IPS-15b (cell line): ENCODE results near the gene EPHB3.

Experiments used
- H3K27me3 ChIP-seq: one replicate; pipeline ENCODE4 v1.6.1; 2013; ENCODE audit warnings: low read length; ENCODE audit not compliant: control insufficient read depth, insufficient read depth
- H3K36me3 ChIP-seq: one replicate; pipeline ENCODE4 v1.6.1; 2013; ENCODE audit warnings: low read length; ENCODE audit not compliant: control insufficient read depth, insufficient read depth
- H3K4me1 ChIP-seq: one replicate; pipeline ENCODE4 v1.6.1; 2013; ENCODE audit warnings: mild to moderate bottlenecking, low read length; ENCODE audit not compliant: control insufficient read depth, insufficient read depth
- H3K4me3 ChIP-seq: one replicate; pipeline ENCODE4 v1.5.1; 2013; ENCODE audit warnings: low read depth, low read length
- H3K9ac ChIP-seq: one replicate; pipeline ENCODE4 v1.6.1; 2013; ENCODE audit warnings: low read depth, mild to moderate bottlenecking, low read length
- H3K9me3 ChIP-seq: one replicate; pipeline ENCODE4 v1.6.1; 2013; ENCODE audit warnings: mild to moderate bottlenecking, low read length; ENCODE audit not compliant: control insufficient read depth, insufficient read depth

The EPHB3 gene

DNA sequence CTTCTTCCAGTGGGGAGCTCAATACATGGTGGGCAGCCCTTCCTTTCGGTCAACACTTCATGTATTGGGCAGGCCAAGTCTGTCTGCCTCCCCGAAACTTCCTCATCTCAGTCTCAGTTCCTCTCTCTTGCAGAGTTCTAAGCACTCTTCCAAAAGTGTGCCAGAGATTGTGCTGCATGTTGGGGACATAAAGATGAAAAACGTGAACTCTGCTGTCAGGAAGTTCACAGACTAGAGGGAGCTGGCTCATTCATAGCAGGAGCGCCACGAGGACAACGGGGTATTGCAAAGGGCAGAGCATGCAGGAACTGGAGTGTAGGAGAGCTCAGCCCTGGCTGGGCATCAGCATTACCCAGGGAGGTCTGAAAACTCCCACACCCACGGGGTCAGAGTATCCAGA is 15.3 kb upstream of the EPHB3 start:
- Histone ChIP-seq H3K9me3 (no peaks in the 10 kb centered on the region), H3K4me3 (no peak overlapping the region), H3K27me3 (peaks cover 15% of the 10 kb centered on the region), H3K36me3 (no peaks in the 10 kb centered on the region), H3K9ac (no peak overlapping the region), H3K4me1 (peaks cover 5% of the 10 kb centered on the region)

GRCh38 chr3:184549796-184550577 is 11.6 kb upstream of the EPHB3 start:
- no peaks in the 10 kb centered on the region for H3K4me1 ChIP-seq
- H3K36me3 ChIP-seq: no peaks in the 10 kb centered on the region
- no peak overlapping the region for H3K4me3 ChIP-seq
- no peak overlapping the region for H3K9ac ChIP-seq
- H3K27me3 ChIP-seq: peaks cover 13% of the 10 kb centered on the region
- H3K9me3 ChIP-seq: no peaks in the 10 kb centered on the region

DNA sequence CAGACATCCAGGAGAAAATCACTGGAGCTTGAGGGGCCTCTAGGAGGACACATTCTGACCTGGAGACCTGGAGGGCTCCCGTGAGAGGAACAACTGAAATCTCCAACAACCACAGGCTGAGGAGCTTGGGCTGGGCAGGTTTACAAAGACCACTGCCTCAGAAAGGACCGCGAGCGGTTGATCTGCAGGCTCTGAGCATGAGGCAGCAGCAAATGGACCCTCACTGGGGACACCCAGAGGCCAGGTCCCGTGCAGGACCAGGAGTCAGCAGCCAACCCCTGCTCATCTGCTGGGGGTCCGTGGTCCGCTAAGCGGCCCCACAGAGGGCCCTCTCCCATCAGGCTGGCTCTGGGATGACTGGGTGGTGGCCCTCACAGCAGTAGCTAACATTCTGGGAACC is 10.5 kb upstream of the EPHB3 start:
- Histone ChIP-seq H3K4me3 (no peak overlapping the region), H3K9ac (no peak overlapping the region), H3K27me3 (peaks cover 15% of the 10 kb centered on the region), H3K4me1 (no peaks in the 10 kb centered on the region), H3K9me3 (no peaks in the 10 kb centered on the region), H3K36me3 (no peaks in the 10 kb centered on the region)

DNA sequence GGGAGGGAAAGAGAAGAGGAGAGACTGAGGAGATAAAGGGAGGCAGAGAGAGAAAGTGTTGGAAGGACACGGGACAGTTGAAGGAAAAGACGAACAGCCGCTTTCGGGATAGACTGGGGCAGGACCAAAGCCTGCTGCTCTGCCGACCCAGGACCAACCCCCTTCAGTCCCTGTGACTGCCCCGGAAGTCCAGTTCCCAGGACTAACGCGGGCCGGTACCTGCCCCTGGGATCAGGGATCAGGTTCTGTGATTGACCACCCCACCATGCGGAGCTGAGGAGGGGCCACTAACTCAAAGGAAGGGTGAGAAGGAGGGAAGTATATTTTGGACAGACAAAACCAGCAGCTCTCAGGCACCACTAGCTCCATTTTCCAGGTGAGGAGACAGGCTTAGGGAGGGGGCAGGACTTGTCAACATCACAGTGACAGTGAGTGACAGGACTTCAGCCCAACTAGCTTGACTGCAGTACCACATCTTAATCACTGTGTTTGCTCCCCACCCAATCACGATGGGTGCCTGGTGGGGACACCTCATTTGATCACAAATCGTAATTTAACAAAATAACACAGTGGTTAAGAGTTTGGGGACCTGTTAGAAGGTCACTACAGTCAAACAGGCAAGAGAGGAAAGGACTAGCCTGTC is 9.8 kb upstream of the EPHB3 start:
- no peaks in the 10 kb centered on the region for H3K4me1 ChIP-seq
- no peak overlapping the region for H3K4me3 ChIP-seq
- H3K9ac ChIP-seq: no peak overlapping the region
- H3K36me3 ChIP-seq: no peaks in the 10 kb centered on the region
- H3K27me3 ChIP-seq: peaks cover 21% of the 10 kb centered on the region
- H3K9me3 ChIP-seq: no peaks in the 10 kb centered on the region

DNA sequence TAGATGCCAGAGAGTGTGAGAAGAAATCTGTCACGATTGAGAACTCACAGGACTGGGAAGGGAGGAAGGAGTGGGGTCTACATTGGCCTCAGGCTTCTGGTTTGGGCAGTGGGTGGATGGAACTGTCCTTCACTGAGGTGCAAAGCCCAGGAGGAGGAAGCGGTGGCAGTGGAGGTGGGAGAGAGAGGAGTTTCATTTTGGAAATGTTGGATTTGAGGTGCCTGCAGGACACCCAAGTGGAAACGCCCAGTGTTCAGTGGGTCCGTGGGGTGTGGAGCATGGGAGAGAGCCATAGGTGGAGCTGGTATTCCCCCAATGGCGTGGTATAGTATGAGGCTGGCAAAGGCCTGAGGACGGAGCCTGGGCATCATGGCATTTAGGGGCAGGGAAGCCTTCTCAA is 9.3 kb upstream of the EPHB3 start:
- Histone ChIP-seq H3K27me3 (peaks cover 24% of the 10 kb centered on the region), H3K4me3 (no peak overlapping the region), H3K9me3 (no peaks in the 10 kb centered on the region), H3K4me1 (no peaks in the 10 kb centered on the region), H3K36me3 (no peaks in the 10 kb centered on the region), H3K9ac (no peak overlapping the region)

- Histone ChIP-seq H3K4me1 (no peaks in the 10 kb centered on the region), H3K9me3 (no peaks in the 10 kb centered on the region), H3K36me3 (no peaks in the 10 kb centered on the region), H3K4me3 (no peak overlapping the region), H3K27me3 (peaks cover 30% of the 10 kb centered on the region), H3K9ac (no peak overlapping the region)
Measured at GRCh38 chr3:184552863-184553262, 8.7 kb upstream of the EPHB3 start.

- peaks cover 35% of the 10 kb centered on the region for H3K27me3 ChIP-seq
- peaks cover 3% of the 10 kb centered on the region for H3K4me1 ChIP-seq
- no peak overlapping the region for H3K4me3 ChIP-seq
- H3K9ac ChIP-seq: no peak overlapping the region
- no peaks in the 10 kb centered on the region for H3K36me3 ChIP-seq
- no peaks in the 10 kb centered on the region for H3K9me3 ChIP-seq
Measured at GRCh38 chr3:184553385-184553784, 8.2 kb upstream of the EPHB3 start.

- Histone ChIP-seq H3K4me1 (peaks cover 13% of the 10 kb centered on the region), H3K27me3 (peaks cover 45% of the 10 kb centered on the region), H3K4me3 (no peak overlapping the region), H3K9ac (no peak overlapping the region), H3K36me3 (no peaks in the 10 kb centered on the region), H3K9me3 (no peaks in the 10 kb centered on the region)
Measured at GRCh38 chr3:184554461-184554860, 7.1 kb upstream of the EPHB3 start.

DNA sequence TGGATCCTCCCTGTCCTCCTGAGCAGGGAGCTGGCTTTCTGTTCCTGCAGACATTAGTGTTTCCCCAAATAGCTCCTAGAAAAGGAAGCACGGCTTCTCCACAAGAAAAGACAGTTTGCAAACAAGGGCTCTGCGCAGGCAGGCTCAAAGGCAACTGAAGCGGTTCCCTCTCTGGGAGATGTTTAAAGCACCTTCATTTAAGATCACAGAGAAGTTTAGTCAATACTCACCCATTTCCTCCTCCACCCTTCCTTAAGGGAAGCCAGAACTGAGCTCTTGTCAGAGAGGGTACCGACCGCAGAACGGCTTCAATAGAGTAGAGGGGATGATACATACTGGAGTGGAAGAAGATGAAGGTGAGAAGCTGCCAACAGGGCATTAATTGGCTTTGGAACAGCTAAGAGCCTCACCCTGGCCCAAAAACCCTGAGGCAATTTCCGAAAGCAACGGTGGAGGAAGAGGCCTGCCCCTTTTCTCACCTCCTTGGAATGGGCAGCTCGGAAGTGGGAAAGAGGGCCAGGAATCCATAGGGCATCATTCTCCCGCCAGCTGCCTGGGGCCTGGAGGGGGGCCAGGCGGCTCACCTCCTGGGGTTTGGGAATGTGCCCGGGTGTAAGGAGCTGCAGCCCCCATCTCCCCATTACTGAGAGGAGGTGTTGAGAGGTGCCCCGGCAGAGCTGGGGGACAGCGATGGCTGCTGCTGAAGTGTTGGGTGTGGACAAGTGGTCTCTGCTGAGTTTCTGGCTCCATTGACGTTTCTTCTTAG is 4.8 kb upstream of the EPHB3 start:
- H3K4me3 ChIP-seq: no peak overlapping the region
- peaks cover 56% of the 10 kb centered on the region for H3K27me3 ChIP-seq

DNA sequence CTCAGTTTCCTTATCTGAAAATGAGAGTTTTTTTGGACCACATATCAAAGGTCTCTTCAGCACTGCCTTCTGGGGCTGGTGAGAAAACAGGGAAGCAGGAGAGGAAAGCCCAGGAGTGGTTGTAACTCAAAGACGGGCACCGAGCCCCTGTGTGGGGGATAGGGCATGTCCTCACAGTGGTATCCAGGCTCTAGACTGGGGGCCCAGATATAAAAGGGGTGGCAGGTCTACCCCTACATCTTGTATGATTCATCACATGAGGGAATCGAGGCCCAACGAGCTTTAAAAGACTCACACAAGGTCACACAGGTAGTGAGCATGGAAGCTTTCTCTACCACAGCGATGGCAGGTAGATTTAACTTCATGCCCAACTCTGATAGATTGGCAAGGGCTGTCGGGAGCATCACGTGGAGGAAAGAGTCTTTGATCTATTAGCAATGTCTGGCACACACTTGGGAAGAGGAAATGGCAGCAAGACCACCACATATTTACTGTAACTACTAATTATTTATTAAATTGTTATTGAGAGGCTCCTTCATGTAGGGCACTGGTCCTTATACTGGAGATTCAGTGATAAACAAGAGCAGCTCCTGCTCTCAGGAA is 4.1 kb upstream of the EPHB3 start:
- H3K9ac ChIP-seq: no peak overlapping the region
- H3K36me3 ChIP-seq: no peaks in the 10 kb centered on the region
- H3K27me3 ChIP-seq: peaks cover 54% of the 10 kb centered on the region
- H3K9me3 ChIP-seq: no peaks in the 10 kb centered on the region
- peaks cover 17% of the 10 kb centered on the region for H3K4me1 ChIP-seq
- H3K4me3 ChIP-seq: no peak overlapping the region

More for the DNA sequence above, 4.8 kb upstream of the EPHB3 start:
- no peak overlapping the region for H3K9ac ChIP-seq
- no peaks in the 10 kb centered on the region for H3K9me3 ChIP-seq
- H3K36me3 ChIP-seq: no peaks in the 10 kb centered on the region
- peaks cover 17% of the 10 kb centered on the region for H3K4me1 ChIP-seq

GRCh38 chr3:184558726-184559125 is 2.9 kb upstream of the EPHB3 start:
- Histone ChIP-seq H3K4me3 (peak overlapping the region; percentile 18), H3K9ac (no peak overlapping the region), H3K4me1 (peaks cover 17% of the 10 kb centered on the region), H3K27me3 (peaks cover 65% of the 10 kb centered on the region), H3K9me3 (no peaks in the 10 kb centered on the region), H3K36me3 (no peaks in the 10 kb centered on the region)
